NCI-H1105 (cell line): ENCODE results near the gene DLGAP1.

Source experiments
- DNase-seq: peaks from one replicate; lab custom pipeline; 2025; lab: John Stamatoyannopoulos, UW

Gene DLGAP1

GRCh38 chr18:4157352-4157751, 297.8 kb downstream of the DLGAP1 start:
- no peak for DNase-seq

GRCh38 chr18:4146797-4147196, 308.3 kb downstream of the DLGAP1 start:
- no peak for DNase-seq

GRCh38 chr18:4144201-4144600, 310.9 kb downstream of the DLGAP1 start:
- no peak for DNase-seq

- no peak for DNase-seq
Measured at GRCh38 chr18:4143585-4143984, 311.5 kb downstream of the DLGAP1 start.

- DNase-seq: no peak
Measured at GRCh38 chr18:4142876-4143275, 312.2 kb downstream of the DLGAP1 start.

- no peak for DNase-seq
Measured at GRCh38 chr18:4134700-4135099, 320.4 kb downstream of the DLGAP1 start.

GRCh38 chr18:4130734-4131719, 324.1 kb downstream of the DLGAP1 start:
- DNase-seq: no peak

- no peak for DNase-seq
Measured at GRCh38 chr18:4126939-4127338, 328.2 kb downstream of the DLGAP1 start.

- peak; percentile 15 for DNase-seq
Measured at GRCh38 chr18:4125627-4126230, 329.4 kb downstream of the DLGAP1 start.

GRCh38 chr18:4125224-4125623, 329.9 kb downstream of the DLGAP1 start:
- DNase-seq: no peak

GRCh38 chr18:4119813-4120212, 335.3 kb downstream of the DLGAP1 start:
- no peak for DNase-seq

GRCh38 chr18:4119127-4119648, 335.9 kb downstream of the DLGAP1 start:
- no peak for DNase-seq

- no peak for DNase-seq
Measured at GRCh38 chr18:4108016-4108415, 347.1 kb downstream of the DLGAP1 start.

GRCh38 chr18:4107049-4107467, 348.0 kb downstream of the DLGAP1 start:
- no peak for DNase-seq

GRCh38 chr18:4106407-4107033, 348.6 kb downstream of the DLGAP1 start:
- no peak for DNase-seq

GRCh38 chr18:4102901-4103300, 352.2 kb downstream of the DLGAP1 start:
- no peak for DNase-seq

- no peak for DNase-seq
Measured at GRCh38 chr18:4101009-4101408, 354.1 kb downstream of the DLGAP1 start.

- no peak for DNase-seq
Measured at GRCh38 chr18:4096486-4096885, 358.6 kb downstream of the DLGAP1 start.

- DNase-seq: no peak
Measured at GRCh38 chr18:4093676-4094075, 361.4 kb downstream of the DLGAP1 start.

GRCh38 chr18:4084382-4084900, 370.7 kb downstream of the DLGAP1 start:
- no peak for DNase-seq

GRCh38 chr18:4078246-4078645, 376.9 kb downstream of the DLGAP1 start:
- DNase-seq: no peak

- DNase-seq: no peak
Measured at GRCh38 chr18:4077721-4078120, 377.4 kb downstream of the DLGAP1 start.
